Fibroblast of the conjunctiva (primary cell): Measurements from ENCODE around the gene PCNX2.

Source experiments
- DNase-seq: peaks from one replicate; pipeline ENCODE4 v3.0.0-alpha.2; 2010; ENCODE audit warnings: low read depth

PCNX2 gene

DNA sequence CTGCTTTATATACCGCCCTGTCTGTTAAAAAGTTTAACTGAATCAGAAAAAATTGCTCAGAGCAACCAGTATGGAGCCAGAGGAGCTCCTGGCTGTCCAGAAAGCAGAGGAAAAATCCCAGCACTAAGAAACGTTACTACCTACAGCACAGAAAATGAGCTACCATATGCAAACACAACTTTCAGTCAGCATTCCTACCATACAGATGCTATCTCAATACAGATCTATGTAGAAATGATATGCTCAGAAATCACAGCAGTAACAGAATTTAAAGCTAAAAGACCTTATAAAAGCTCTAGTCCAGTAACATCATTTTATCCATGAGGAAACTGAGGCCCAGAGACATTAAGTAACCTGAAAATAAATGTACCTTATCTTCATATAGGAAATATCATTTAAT is 38.7 kb downstream of the PCNX2 start:
- DNase-seq = no peak

DNA sequence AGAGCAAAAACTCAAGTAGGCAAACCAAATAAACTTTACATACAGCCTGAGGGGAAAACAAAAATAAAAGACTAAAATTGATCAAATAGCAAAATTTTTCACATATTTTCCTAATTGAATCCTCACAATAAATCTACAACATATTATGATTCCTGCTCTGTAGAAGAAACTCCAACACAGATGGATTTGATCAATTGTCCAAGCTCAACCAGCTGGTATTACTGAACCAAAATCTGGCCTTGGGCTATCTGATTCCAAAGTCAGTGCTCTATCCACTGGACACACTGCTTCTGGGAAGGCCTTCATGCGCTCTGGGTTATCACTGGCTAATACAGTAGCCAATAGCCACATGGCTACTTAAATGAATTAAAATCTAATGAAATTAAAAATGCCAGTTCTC is 39.3 kb downstream of the PCNX2 start:
- peak; percentile 9 for DNase-seq

DNA sequence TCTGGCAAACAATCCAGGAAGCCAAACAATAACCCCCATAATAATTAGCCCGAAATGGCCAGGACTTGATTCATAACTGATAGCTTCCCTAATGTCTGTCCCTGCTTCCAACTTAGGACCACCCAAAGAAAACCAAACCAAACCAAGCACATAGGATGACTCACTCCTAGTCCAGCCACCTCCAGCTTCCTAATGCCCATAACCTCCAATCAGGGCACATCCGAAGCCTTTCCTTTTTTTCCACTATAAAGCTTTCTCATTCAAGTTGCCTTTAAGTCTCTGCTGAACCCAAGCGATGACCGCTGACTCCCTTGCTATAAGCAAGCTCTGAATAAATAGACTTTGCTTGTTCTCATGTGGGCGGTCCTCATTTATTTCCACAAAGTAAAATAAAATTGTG is 40.4 kb downstream of the PCNX2 start:
- DNase-seq = no peak

DNA sequence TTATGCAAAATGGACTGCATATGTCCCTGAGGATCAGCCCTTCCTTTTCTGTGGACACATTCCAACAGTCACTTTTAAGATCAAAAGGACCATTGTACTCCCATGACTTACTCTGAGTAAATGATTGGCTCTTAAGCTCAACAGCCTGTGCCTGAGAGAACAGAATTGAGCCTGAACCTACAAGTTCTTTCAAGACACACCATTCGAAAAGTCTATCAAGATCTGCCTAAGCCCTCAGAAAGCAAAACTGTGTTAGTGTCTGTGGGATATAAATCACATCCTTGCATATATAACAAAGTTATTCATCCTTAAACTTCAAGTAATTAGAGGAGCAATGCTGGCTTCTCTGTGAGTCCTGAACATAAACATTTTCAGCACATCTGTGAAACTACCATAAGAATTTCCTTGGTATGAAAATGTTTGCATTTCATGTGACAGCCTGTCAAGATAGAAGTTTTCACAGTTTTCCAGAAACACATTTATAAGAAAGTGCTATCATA is 41.6 kb downstream of the PCNX2 start:
- DNase-seq = no peak

DNA sequence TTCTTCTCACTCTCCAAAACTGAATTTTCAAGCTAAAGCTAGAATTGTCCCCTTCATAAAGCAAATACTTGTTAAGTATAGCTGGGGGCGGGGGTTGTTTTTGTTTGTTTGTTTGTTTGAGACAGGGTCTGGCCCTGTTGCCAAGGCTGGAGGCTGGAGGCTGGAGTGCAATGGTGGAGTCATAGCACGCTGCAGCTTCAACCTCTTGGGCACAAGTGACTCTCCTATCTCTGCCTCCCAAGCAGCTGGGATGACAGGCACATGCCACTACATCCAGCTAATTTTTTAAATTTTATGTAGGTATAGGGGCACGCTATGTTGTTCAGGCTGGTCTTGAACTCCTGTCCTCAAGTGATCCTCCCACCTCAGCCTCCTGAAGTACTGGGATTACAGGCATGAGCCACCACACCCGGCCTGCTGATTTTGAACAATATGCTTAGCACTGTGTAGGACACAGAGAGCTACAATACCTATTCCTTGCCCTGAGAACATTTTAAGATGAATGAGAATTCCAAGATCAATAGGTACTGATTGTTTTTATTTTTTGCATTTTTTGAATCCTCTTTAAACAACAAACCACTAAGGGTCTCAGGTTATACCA is 42.2 kb downstream of the PCNX2 start:
- no peak for DNase-seq

DNA sequence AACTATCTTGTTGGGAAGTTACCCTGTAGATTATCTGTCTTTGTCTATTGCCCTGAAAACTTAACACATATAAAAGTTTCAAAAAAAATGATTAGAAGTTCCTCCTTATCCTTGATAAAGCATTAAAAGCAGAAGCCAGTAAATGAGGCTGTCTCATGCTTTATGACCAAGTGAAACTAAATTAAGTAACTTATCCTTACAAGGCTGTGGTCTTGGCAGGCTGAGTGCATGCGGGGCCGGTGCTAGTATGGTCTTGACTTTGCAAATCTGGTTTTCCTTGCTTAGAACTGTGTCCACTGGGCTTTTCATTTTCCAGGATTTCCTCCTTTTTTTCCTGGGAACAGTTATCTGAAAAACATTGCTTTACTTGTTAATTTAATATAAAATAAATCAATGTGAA is 43.1 kb downstream of the PCNX2 start:
- no peak for DNase-seq

DNA sequence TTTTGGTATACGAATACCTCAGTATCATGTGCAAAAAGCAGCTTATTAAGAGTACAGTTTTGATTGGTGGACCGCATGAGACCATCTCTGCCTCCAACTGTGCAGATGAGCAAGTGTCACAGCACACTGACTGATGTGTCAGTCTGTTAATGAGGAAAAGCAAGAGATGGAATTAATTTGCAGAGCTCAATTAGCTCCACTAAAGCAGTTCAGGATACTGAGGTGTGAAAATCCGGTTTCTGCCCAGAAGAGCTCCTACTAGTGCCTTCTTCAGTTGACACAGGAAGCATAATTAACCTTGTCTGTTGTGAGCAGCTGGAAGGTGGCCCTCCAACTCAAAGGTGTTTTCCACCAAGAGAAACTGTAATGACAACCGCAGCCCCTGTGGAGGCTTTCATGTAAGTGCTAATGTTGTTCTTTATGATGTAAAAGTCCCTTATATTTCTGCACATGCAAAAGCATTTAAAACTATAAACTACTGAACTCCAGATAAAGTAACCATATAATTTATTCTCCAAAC is 44.3 kb downstream of the PCNX2 start:
- DNase-seq = no peak

DNA sequence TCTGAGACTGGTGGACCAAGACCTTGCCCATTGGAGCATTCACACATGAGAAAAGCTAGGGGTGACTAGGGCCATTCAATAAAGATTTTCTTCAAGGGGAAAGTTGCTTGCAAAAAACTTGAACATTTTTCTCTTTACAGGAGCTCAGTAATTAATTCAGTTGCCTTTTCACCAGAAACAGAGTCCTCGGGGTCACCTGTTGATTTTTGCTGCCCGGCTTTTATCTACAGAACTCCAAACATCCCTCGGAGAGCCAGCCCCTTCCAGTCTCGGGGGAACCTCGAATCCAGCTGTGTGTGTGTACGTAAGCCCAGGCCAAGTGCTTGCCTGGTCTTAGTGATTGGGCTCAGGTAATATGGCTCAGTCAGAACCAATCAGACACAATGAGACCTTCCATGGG is 47.5 kb downstream of the PCNX2 start:
- no peak for DNase-seq

DNA sequence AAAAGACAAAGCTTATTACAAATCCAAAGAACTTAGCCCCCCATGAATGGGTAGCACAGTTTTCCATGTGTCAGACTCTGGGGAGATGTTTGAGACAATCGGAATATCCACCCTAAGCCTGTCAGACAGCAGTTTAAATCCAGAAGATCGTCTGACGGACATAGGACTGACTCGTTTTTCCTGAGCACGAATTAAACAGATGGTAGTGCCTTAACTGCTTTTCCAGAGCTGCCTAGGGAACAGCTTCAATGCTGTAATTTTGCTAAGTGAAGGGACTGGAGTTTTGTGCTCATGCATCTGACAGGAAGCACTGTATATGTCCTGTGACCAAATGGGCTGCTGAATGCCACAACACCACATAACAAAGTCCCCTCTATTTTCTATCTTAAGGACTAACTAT is 48.6 kb downstream of the PCNX2 start:
- DNase-seq = no peak

DNA sequence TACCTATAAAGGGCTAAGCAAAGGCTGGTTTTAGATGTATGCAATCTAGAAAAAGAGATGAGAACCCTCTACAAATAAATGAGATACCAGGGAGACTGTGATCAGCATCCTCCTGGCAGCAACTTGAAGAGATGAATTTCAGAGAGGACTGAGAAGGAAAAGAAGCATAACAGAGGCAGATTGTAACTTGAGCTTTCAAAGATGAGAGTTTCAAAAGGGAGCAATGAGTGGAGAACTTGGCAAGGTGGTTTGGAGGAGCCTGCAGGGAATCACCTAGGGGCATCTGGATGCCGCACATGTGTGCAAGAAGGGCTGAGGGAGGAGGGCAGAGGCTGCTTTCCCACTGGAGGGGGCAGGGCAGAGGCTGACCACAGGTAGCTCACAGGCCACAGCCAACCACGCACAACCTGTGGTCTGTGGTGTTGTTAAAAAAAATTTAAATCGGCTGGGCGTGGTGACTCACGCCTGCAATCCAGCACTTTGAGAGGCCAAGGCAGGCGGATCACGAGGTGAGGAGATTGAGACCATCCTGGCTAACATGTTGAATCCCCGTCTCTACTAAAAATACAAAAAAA is 50.2 kb downstream of the PCNX2 start:
- DNase-seq = no peak

DNA sequence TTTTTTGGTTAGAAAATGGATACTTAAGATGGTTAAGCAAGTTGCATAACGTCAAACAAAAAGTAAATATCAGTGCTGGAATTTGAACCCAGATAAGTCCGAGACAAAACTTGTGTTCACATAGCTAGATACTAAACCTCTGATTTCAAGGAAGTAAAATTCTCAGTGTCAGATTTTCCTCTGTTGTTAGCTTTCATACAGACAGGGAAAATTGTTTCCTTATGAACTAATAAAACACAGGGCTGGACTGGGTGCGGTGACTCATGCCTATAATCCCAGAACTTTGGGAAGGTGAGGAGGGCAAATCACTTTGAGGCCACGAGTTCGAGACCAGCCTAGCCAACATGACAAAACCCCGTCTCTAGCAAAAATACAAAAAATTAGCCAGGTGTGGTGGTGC is 51.3 kb downstream of the PCNX2 start:
- DNase-seq = no peak

DNA sequence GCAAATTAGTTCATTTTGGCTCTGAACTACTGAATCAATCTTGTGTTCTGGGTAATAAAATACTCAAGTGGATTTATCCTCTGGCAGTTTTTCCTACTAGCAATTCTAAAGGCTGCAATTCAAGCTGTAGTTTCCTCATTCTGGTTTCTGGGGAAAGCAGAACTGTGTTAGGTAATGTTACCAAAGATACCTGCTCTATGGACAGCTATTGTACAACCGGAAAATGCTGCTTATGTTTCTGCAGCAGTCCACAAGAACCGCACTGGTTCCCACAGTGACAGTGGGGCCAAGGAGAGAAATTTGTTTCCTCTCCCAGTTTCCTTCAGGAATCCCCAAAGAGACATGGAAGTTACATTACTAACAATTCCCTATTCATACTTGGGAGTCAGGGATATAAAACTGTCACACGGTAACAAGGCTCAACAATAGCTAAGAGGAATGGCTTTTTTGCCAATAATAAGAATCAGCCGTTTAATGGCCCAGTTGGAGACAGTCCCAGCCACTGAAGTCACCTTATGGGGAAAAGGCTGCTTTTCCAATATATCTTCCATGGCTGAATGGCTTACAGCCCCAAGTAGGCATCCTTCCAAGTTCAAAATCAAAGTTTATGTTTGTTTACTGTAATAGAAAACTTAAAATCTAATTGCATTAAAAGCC is 52.6 kb downstream of the PCNX2 start:
- no peak for DNase-seq

DNA sequence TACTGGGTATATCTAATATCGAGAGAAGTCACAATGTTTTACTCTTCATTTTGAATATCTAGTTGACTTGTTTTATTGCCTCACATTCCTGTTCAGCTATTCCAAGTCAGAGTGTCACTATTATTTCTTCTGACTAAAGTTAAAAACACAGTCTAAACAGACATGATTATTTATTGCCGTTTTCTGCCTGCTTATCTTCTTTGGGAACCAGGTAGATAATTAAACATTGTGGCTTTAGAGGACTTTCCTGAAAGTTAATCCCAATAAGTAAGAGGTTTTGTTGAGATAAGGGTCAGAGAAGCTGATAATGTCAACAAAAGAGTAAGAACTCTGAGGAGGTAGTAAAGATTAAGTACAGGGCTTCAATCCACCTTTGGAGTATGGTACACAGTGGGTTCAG is 53.8 kb downstream of the PCNX2 start:
- DNase-seq = no peak

DNA sequence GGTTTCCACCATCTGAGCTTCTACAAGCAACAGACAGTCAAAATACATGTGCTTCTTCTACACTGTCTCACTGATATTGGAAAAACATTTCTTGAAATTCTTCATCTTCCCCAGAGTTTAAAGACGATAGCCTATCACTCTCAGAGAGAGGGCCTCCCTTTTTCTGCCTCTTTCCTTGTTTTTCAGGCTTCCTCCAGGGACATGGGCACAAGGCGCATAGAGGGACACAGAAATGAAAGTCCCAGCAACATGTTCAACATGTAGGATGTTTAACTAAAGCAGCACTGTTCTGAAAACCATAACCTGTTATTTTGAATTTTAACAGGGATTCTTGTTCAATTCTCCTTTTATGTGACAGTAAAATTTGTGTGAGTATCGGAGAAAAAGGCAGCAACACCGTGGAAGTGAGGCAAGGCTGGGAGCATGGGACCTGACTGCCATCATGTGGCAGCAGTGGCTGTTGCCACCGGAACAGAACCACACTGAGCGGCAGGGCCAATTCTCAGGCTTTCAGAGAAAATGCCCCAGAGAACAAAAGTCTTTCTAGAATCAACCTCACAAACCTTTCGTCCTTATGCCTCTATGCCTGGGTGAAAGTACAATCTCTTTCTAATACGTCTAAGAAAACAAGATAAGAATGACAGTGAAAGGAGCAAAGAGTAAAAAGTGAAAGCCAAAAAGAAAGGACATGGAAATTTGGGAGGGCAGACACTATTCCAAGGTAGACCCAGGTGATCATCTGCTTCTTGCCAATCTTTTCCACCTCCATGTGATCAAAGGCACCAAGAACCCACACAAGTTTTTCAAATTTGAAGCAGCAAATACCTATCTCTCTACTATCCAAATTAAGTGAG is 54.5 kb downstream of the PCNX2 start:
- DNase-seq = peak; percentile 14

DNA sequence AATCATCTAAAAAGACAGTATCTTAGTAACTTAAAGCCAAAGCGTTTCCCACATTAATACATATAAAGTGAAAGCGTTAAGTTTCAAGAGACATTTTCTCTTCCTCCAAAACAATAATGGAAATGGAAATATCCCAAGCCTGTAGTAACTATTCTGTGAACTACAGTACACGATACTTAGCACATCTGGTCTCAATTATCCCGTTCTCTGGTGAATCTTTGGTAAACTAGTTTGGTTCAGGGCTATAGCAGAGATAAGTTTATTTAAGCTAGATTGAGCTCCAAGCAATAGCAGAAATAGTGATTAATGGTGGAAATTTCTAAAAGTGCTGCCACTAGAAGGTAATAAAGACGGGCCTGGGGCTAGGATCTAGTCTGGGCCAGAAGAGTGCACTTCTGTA is 55.2 kb downstream of the PCNX2 start:
- DNase-seq = peak; percentile 27

DNA sequence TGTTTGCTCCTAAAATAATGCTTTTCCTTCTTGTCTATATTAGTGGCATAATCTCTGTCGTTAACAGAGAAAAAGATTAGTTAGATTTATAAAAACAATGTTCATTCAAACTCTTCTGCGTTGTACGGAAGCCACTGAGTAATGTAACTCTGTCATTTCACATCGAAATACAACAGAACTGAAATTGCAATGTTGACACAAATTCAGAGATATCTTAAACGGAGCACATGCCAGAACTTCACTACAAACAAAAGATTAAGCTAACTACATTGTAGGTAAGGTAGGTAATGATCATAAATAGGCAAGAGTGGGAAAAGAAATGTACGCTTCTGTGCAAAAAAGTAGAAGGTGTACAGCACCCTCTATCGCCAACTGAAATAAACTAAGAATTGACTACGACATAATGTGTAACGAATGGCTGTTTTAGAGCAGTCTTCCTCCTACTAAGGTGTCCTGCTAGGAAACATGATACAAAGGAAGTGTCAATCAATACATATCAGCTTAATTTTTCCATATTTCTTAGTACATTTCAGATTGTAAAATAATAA is 56.6 kb downstream of the PCNX2 start:
- DNase-seq = no peak

DNA sequence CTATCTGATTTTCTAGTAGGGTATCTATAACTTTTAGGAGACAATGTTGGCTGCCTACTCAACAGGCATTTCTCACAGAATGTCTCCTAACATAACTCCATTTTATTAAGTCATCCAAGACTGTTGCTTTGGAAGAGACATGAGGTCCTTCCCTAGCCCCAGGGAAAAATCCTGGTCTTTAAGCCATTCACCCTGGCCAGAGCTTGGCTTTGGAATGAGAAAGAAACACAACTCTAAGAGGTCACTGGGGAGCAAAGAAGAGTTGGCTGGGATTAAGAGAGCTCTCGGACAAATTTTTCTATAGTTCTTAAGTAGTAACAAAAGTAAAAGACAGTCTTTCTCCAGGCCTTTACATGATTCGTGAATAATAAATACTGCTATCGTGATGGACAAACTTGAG is 57.9 kb downstream of the PCNX2 start:
- DNase-seq = no peak

DNA sequence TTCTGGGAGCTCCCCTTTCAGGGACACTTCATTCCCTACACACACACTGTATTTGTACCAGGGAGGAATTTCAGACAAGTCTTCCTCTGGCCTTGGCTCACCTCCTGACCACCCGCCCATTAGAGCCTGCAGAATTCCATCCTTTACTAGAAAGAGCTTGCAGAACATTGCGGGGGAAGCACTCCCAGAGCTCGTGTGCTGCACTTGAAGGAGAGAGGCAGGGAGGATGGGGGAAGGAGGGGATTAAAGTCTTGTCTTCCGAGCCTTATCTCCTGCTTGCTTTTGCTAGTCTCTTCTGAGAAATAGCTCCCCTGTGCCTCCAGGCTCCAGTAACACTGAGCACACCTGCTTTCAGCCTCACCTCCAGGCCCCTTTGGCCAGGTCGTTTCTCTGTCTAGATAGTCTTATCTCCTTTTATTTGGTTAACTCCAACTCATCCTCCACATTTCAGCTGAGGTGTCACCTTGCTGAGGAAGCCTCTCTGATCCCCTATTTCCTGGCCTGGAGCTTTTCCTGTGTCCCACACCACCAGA is 62.0 kb downstream of the PCNX2 start:
- DNase-seq = no peak

DNA sequence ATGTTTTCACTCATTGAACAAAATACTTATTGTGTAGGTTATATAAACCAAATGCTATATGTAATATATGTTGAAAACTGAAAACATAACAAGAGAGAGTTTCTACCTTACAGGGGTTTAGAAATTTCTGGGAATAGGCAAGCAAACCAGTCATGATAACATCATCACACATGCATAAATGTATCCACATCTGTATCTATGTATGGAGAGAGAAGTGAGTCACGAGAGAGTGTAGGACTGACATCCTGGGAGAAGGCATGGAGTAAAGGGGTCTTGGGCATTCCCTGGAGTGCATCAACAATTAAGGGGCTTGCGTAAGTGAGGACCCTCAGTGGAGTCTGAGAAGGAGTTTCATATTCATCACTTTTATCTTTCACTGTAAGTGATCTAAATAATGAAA is 65.5 kb downstream of the PCNX2 start:
- no peak for DNase-seq

DNA sequence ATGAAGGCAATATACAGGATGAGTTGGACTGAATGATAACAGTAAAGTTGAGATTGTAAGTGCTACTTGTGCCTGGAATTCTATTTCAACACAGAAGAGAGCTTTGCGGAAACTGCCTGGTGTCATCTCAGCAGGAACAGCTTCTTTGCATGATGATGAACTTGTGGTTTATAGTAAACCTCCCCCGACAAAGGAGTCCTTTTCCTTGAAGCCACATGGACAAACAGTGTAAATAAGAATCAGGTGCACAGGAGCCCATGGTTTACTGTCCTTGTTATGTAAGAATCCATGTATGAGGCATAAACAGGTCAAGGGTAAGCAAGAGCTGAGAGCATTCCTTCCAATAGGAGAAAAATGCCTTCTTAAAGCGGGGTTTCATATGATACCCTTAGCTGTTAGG is 66.2 kb downstream of the PCNX2 start:
- no peak for DNase-seq

DNA sequence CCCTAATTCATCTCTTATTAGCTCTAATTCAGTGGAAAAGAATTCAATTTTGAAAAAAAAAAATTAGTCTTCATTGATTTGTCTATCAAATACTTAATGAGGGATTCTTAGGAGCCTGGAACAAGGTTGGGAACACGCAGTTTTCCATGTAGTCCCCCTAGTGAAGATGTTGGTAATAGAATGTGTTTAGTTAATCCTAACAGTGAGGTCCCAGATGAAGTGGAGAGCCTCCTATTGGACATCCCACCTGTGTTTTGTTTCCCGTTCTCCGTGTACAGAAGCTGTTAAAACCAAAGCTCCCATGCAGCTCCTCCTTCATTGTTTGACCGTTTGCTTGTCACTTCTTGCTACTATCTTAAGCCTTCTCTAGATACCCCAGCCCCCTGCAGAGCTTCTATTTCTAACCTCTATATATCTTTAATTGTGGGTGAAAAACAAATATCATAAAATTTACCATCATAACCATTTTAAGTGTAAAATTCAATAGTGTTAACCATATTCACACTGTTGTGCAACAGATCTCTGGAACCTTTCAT is 67.5 kb downstream of the PCNX2 start:
- no peak for DNase-seq

DNA sequence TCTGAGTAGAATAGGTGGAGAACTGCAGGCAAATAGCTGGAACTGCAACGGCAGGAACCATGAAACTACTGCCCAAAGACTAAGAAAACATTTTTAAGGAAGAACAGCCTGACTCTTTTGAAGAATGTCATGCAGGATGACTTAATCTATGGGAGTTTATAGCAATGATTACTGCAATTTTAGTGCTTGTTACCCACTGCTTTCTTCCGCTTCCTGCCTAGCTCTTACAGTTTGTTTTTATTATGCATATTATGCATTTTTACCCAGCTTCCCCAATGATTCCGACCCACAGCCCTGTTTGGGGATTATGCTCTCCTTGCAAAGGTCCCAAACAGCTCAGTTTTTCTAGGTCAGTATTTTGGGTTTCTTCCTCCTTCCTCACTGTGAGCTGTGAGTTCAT is 71.2 kb downstream of the PCNX2 start:
- no peak for DNase-seq
